K562 (cell line): Measurements from ENCODE around the gene DDX54. TPM values are rescaled to one million over a fixed set of nuclear protein-coding genes. Genes with fewer than 3 reads are reported as not detected.

Source experiments
- ATAC-seq: fragments of 200-7000 bp; cut with Tn5 transposase; 3 replicates; pipeline ENCODE4 v1.9.1; 2020; ENCODE audit warnings: moderate library complexity
- BruUV-seq: library from RNA; stranded (reverse); fragments of 400-500 nt; replicated peaks from 2 replicates; lab custom pipeline; 2021; lab: Mats Ljungman, UMichigan
- CTCF ChIA-PET: fragments of 300-600 bp; formaldehyde crosslinking; extraction: SDS; loops from one replicate; lab custom pipeline; 2021; ENCODE audit warnings: low intra/inter-chr PET ratio; lab: Yijun Ruan, JAX
- POLR2A ChIA-PET: fragments of 300-600, 350-650 bp; sonication (Branson Sonifier 250); formaldehyde crosslinking; extraction: SDS; loops from one replicate; lab custom pipeline; 2021; ENCODE audit warnings: antibody characterized with exemption, inconsistent platforms; lab: Yijun Ruan, JAX
- DNase-seq, 4 experiments: peaks; one replicate each; pipeline versions ENCODE4 v3.0.0 to v3.0.0-alpha.2; 2011 to 2018; ENCODE audit warnings: low spot score in 3 of 4, mixed read lengths in 3 of 4; ENCODE audit errors: extremely low read depth in 1 of 4
- FAIRE-seq: peaks from 2 replicates; lab custom pipeline; 2011; peaks lifted over from hg19 to GRCh38; lab: Jason Lieb, UNC
- H2AFZ ChIP-seq: 2 replicates; pipeline ENCODE4 v1.6.0; 2011; ENCODE audit warnings: low read depth, low read length, control low read depth, inconsistent platforms
- H3K27ac ChIP-seq: fragments of 200-600 bp; 3 replicates; pipeline ENCODE4 v1.8.0; 2011; ENCODE audit warnings: low read depth, mild to moderate bottlenecking, control low read depth, inconsistent platforms, low read length, moderate library complexity, mixed read lengths; ENCODE audit errors: extremely low read depth
- H3K27me3 ChIP-seq, 2 experiments: fragments of 300-600 bp in 1 of 2; 2 replicates in 1 of 2; 3 replicates in 1 of 2; pipeline versions ENCODE4 v1.6.0 to v1.8.0; 2011; ENCODE audit warnings: inconsistent platforms in 2 of 2, low read length in 2 of 2, mild to moderate bottlenecking in 1 of 2, mixed read lengths in 1 of 2, moderate library complexity in 1 of 2; ENCODE audit not compliant: control insufficient read depth in 2 of 2, insufficient read depth in 2 of 2
- H3K36me3 ChIP-seq: fragments of 300-600 bp; 3 replicates; pipeline ENCODE4 v1.8.0; 2011; ENCODE audit warnings: mild to moderate bottlenecking, low read length, inconsistent platforms; ENCODE audit not compliant: control insufficient read depth, insufficient read depth
- H3K4me1 ChIP-seq, 2 experiments: fragments of 200-600 bp in 1 of 2; replicated peaks in 1 of 2; 2 replicates in 1 of 2; 3 replicates in 1 of 2; pipeline versions ENCODE4 v1.5.1 to v1.8.0; 2011; ENCODE audit warnings: inconsistent platforms in 2 of 2, low read length in 2 of 2, mild to moderate bottlenecking in 1 of 2, mixed read lengths in 1 of 2, moderate library complexity in 1 of 2; ENCODE audit not compliant: control insufficient read depth in 2 of 2, insufficient read depth in 2 of 2
- H3K4me2 ChIP-seq: 2 replicates; pipeline ENCODE4 v1.6.1; 2011; ENCODE audit warnings: low read length, control low read depth, inconsistent platforms, mixed read lengths; ENCODE audit not compliant: insufficient read depth
- H3K4me3 ChIP-seq: fragments of 200-600 bp; sonication (generic), shearing (Covaris generic); 2 replicates; pipeline ENCODE4 v1.5.1; 2016; ENCODE audit warnings: control low read depth, inconsistent platforms
- H3K79me2 ChIP-seq: fragments of 200-600 bp; 3 replicates; pipeline ENCODE4 v1.8.0; 2011; ENCODE audit warnings: low read length, inconsistent platforms; ENCODE audit not compliant: control insufficient read depth, insufficient read depth
- H3K9ac ChIP-seq, 2 experiments: 2 replicates each; pipeline versions ENCODE4 v1.6.0 to v1.6.1; 2011; ENCODE audit warnings: low read depth in 2 of 2, low read length in 2 of 2, control low read depth in 1 of 2, inconsistent platforms in 1 of 2, mild to moderate bottlenecking in 1 of 2, mixed read lengths in 1 of 2; ENCODE audit not compliant: insufficient read depth in 1 of 2
- H3K9me1 ChIP-seq: one replicate; pipeline ENCODE4 v1.6.0; 2011; ENCODE audit warnings: inconsistent platforms, mild to moderate bottlenecking, low read length, moderate library complexity; ENCODE audit not compliant: control insufficient read depth, insufficient read depth
- H3K9me3 ChIP-seq: replicated peaks from 2 replicates; pipeline ENCODE4 v1.5.1; 2011; ENCODE audit warnings: low read depth, low read length, inconsistent platforms; ENCODE audit not compliant: control insufficient read depth, insufficient read depth
- H4K20me1 ChIP-seq: replicated peaks from 2 replicates; pipeline ENCODE4 v1.6.1; 2011; ENCODE audit warnings: low read length, inconsistent platforms, mixed read lengths; ENCODE audit not compliant: control insufficient read depth, insufficient read depth
- ARID3A ChIP-seq: IDR thresholded peaks from 2 replicates; pipeline ENCODE4 v1.6.1; 2012; ENCODE audit warnings: low read depth, low read length, improper control_type of control experiment, borderline replicate concordance
- CCAR2 ChIP-seq: fragments of 200-400 bp; formaldehyde crosslinking; IDR thresholded peaks from 2 replicates; pipeline ENCODE4 v1.6.1; 2017; ENCODE audit warnings: mild to moderate bottlenecking, low read depth, low read length
- ESRRA ChIP-seq: fragments of 450-650 bp; IDR thresholded peaks from 2 replicates; pipeline ENCODE4 v1.6.1; 2014; ENCODE audit warnings: low read depth, mild to moderate bottlenecking, moderate library complexity, borderline replicate concordance
- HCFC1 ChIP-seq: IDR thresholded peaks from 2 replicates; pipeline ENCODE4 v1.6.1; 2012; ENCODE audit warnings: low read depth, low read length, improper control_type of control experiment
- HMG20B ChIP-seq: fragments of 250-450 bp; sonication (Bioruptor Pico); IDR thresholded peaks from 2 replicates; pipeline ENCODE4 v1.5.0; 2021; ENCODE audit warnings: mild to moderate bottlenecking
- ILK ChIP-seq: fragments of 450-650 bp; IDR thresholded peaks from 2 replicates; pipeline ENCODE4 v1.6.1; 2016; ENCODE audit warnings: missing genetic modification characterization, low read depth, mild to moderate bottlenecking, missing compliant biosample characterization, moderate library complexity, borderline replicate concordance
- MED1 ChIP-seq: sonication (generic); formaldehyde crosslinking; IDR thresholded peaks from 2 replicates; pipeline ENCODE4 v1.8.1; 2023; ENCODE audit warnings: missing genetic modification reagents, borderline replicate concordance
- MTA3 ChIP-seq: fragments of 450-650 bp; formaldehyde crosslinking; IDR thresholded peaks from 2 replicates; pipeline ENCODE4 v1.6.1; 2017; ENCODE audit warnings: mild to moderate bottlenecking, borderline replicate concordance
- PURB ChIP-seq: sonication (generic); formaldehyde crosslinking; IDR thresholded peaks from 2 replicates; pipeline ENCODE4 v1.9.0; 2021; ENCODE audit warnings: low read depth, mild to moderate bottlenecking, missing genetic modification reagents
- RBFOX2 ChIP-seq: fragments of 200-400 bp; formaldehyde crosslinking; IDR thresholded peaks from 2 replicates; pipeline ENCODE4 v1.6.1; 2017; ENCODE audit warnings: low read depth, mild to moderate bottlenecking, low read length, moderate library complexity
- RFX5 ChIP-seq: IDR thresholded peaks from 2 replicates; pipeline ENCODE4 v1.6.1; 2011; ENCODE audit warnings: low read depth, mild to moderate bottlenecking, improper control_type of control experiment, low read length
- RUNX1 ChIP-seq: sonication (generic); IDR thresholded peaks from 2 replicates; pipeline ENCODE4 v1.6.1; 2016; ENCODE audit warnings: antibody characterized with exemption, low read depth
- SAFB ChIP-seq: fragments of 200-400 bp; formaldehyde crosslinking; IDR thresholded peaks from 2 replicates; pipeline ENCODE4 v1.6.1; 2017; ENCODE audit warnings: low read depth, low read length, borderline replicate concordance
- SMAD3 ChIP-seq: fragments of 450-650 bp; formaldehyde crosslinking; conservative IDR thresholded peaks from 2 replicates; pipeline ENCODE4 v1.4.0; 2020; ENCODE audit warnings: mild to moderate bottlenecking
- ZBTB8A ChIP-seq: fragments of 450-650 bp; IDR thresholded peaks from 2 replicates; pipeline ENCODE4 v1.6.1; 2018; ENCODE audit warnings: mild to moderate bottlenecking, moderate library complexity; ENCODE audit not compliant: partially characterized antibody
- ZNF224 ChIP-seq: sonication (generic); formaldehyde crosslinking; IDR thresholded peaks from 2 replicates; pipeline ENCODE4 v1.8.0; 2022; ENCODE audit warnings: mild to moderate bottlenecking, missing genetic modification reagents
- ZNF584 ChIP-seq: fragments of 200-800 bp; sonication (Bioruptor generic); IDR thresholded peaks from 2 replicates; pipeline ENCODE4 v1.6.1; 2016; ENCODE audit warnings: low read depth, mild to moderate bottlenecking, missing genetic modification characterization, missing compliant biosample characterization
- WGBS: fragments of 100-300 bp; shearing (Covaris generic); methylation state at CpG from one replicate; pipeline ENCODE4 v1.1.6; 2016; ENCODE audit warnings: low coverage, mixed read lengths; ENCODE audit not compliant: insufficient coverage; ENCODE audit errors: missing lambda C conversion rate; 5-methylcytosine and 5-hydroxymethylcytosine counted together
- in situ Hi-C: fragments of 300-500 bp; cut with MboI; formaldehyde crosslinking; loops from 4 replicates; pipeline ENCODE4 v1.15.0; 2018; ENCODE audit warnings: inconsistent platforms, mixed read lengths
- intact Hi-C: fragments of 100-400 bp; cut with micrococcal nuclease; formaldehyde crosslinking; loops from 2 replicates; pipeline ENCODE4 v1.14.2; 2022
- polyA plus RNA-seq, 8 experiments: library from polyadenylated mRNA; depleted of rRNA in 4 of 8; stranded (reverse) in 5 of 8; unstranded in 3 of 8; fragments of >200 nt; fragmentation: Nextera tagmentation in 2 of 8; fragmentation: Illumina TruSeq in 1 of 8; extraction: Ambion mirVana in 2 of 8; extraction: Trizol in 1 of 8; gene quantifications; 2 replicates each; pipeline versions ENCODE4 v1.2.1 to v1.2.3, GENCODE V29; 2011 to 2014; ENCODE audit warnings: inconsistent platforms in 1 of 8, missing spikeins in 1 of 8
- total RNA-seq, 7 experiments: library from RNA; depleted of rRNA in 6 of 7; stranded (reverse); fragments of >200 nt in 6 of 7; fragmentation: Illumina TruSeq in 2 of 7; extraction: Trizol in 2 of 7; gene quantifications; 2 replicates each; pipeline versions ENCODE4 v1.2.1 to v1.2.3, GENCODE V29; 2011 to 2021; ENCODE audit warnings: low replicate concordance in 1 of 7

The DDX54 gene
- total and polyA plus RNA-seq, 9 of the 15 experiments (the other 6 are each of a cell fraction or from before 2014, with no cell fraction given): 1.4 to 135 (median 51.4) TPM

GRCh38 chr12:113159937-113160336 lies 25.3 kb downstream of the DDX54 start:
- CTCF ChIA-PET: no interaction called here
- Histone ChIP-seq H3K27ac (no peak overlapping the region), H3K4me3 (no peak overlapping the region), H3K9me3 (no peaks in the 10 kb centered on the region), H3K9me1 (peaks cover 4% of the 10 kb centered on the region), H3K9ac (no peak overlapping the region), H3K79me2 (no peaks in the 10 kb centered on the region), H3K4me2 (no peak overlapping the region), H2AFZ (no peak overlapping the region), H3K36me3 (peaks cover 70% of the 10 kb centered on the region), H4K20me1 (peaks cover 21% of the 10 kb centered on the region), H3K27me3 (peaks cover 0 to 4% of the 10 kb centered on the region in 2 experiments; a peak in 2 of 5 replicates), H3K4me1 (peaks cover 9 to 32% of the 10 kb centered on the region in 2 experiments)
- POLR2A ChIA-PET: interaction anchor here (1.9 kb wide), 1 partner anchor 10 kb away, joined by 8 read pairs; the partner anchor contains the start of gene CFAP73
- in situ Hi-C loops (no loop called here), intact Hi-C loops (no loop called here)
- DNase-seq: no peak
- 78% methylated on average over 2 of the region's 7 CpGs for WGBS
- no peak for FAIRE-seq
- BruUV-seq: no TSS peak
- TF ChIP-seq ARID3A: no peak
- TF ChIP-seq SAFB: no peak
- no peak for TF ChIP-seq RFX5
- TF ChIP-seq ZNF224 (CRISPR knock-in tag): no peak
- TF ChIP-seq HMG20B: no peak
- no peak for TF ChIP-seq ZNF584 (CRISPR knock-in tag)
- no peak for TF ChIP-seq RUNX1
- no peak for TF ChIP-seq HCFC1
- no peak for TF ChIP-seq ESRRA
- TF ChIP-seq SMAD3 (CRISPR knock-in tag): no peak
- no peak for TF ChIP-seq ZBTB8A
- TF ChIP-seq ILK (tag): no peak
- TF ChIP-seq MTA3: no peak
- TF ChIP-seq PURB: no peak
- no peak for TF ChIP-seq MED1 (CRISPR knock-in tag)
- no peak for TF ChIP-seq RBFOX2
- no peak for TF ChIP-seq CCAR2
- ATAC-seq: no peak
